GM12801 (cell line): ENCODE results near the gene IFT43.

Source experiments
- CTCF ChIP-seq: IDR thresholded peaks from one replicate; pipeline ENCODE4 v1.5.1; 2011; ENCODE audit warnings: control low read depth; ENCODE audit not compliant: insufficient read length; ENCODE audit errors: extremely low read depth

IFT43 gene

GRCh38 chr14:75960231-75960630 lies 25.3 kb upstream of the IFT43 start:
- TF ChIP-seq CTCF: no peak

GRCh38 chr14:75961662-75962061 lies 23.9 kb upstream of the IFT43 start:
- no peak for TF ChIP-seq CTCF

DNA sequence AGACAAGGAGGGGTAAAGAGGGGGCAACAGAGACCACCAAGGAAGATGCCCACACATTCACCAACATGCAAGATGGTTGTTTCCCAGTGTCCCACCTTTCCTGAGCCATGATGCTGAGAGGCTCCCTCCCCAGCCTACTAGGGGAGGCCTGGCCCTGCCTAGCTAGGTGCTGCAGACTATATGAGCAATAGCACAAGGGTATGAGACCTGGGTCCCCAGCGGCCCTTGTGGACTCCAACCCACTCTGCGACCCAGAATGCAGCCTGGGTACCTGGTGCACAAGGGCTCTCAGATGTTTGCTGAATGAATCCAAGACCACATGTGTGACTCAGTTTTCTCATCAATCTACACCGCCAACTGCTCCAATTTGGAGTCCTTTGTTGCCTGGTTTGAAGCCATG lies 17.7 kb upstream of the IFT43 start:
- TF ChIP-seq CTCF: no peak

DNA sequence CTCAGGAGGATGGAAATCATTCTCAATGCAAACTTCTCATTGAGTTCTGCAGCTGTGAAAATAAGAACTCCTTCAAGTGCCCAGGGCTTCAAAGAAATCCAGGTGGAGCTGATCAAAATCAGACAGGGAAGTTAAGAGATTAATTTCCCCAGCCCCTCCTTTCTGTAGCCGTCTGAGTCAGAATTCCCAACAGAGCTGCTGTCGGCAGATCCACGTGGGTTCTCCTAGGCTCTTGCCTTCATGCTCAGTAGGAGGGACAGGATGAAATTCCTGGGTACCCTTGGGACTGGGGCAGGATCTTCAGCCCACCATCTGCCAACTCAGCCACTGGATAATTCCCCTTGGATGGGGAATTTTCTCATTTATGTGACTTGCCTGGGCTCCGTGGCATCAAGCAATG lies 17.1 kb upstream of the IFT43 start:
- TF ChIP-seq CTCF: no peak

- no peak for TF ChIP-seq CTCF
Observed at GRCh38 chr14:75969126-75969525, 16.4 kb upstream of the IFT43 start.

GRCh38 chr14:75969891-75970290 lies 15.7 kb upstream of the IFT43 start:
- TF ChIP-seq CTCF: no peak

GRCh38 chr14:75970989-75971388 lies 14.6 kb upstream of the IFT43 start:
- no peak for TF ChIP-seq CTCF

DNA sequence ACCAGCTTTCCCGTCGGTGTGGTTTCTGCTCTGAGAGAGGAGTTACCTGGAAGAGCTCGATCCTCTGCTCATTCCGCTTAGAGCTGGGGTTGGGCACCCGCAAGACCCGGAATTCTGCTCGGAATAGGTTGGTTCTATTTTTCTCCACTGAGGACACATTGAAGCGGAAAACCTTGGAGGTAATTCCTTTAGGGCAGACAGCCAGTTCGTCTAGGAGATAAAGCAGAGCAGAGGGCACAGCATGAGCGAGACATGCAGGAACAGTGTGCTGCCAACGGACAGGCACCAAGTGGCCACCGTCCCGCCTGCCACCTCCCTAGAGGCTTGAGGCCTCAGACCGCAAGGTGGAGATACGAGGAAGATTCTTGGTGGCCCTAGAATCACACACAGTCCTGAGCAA lies 14.1 kb upstream of the IFT43 start:
- TF ChIP-seq CTCF: no peak
